ENCODE results near the gene INPP4A.

Gene INPP4A

GRCh38 chr2:98482362-98482761, 37.7 kb downstream of the INPP4A start:
- no peak for TF ChIP-seq CTCF (IDR thresholded peaks at IDR 0.05; ENCODE audit: borderline replicate concordance, insufficient read depth, low read depth, low read length)
- H3K4me3 ChIP-seq (ENCODE audit: low read depth, low read length) = no peak overlapping the region

GRCh38 chr2:98483257-98483861, 38.7 kb downstream of the INPP4A start:
- TF ChIP-seq CTCF (IDR thresholded peaks at IDR 0.05; ENCODE audit: borderline replicate concordance, insufficient read depth, low read depth, low read length) = no peak
- H3K4me3 ChIP-seq (ENCODE audit: low read depth, low read length) = no peak overlapping the region

- TF ChIP-seq CTCF (IDR thresholded peaks at IDR 0.05; ENCODE audit: borderline replicate concordance, insufficient read depth, low read depth, low read length) = no peak
- H3K4me3 ChIP-seq (ENCODE audit: low read depth, low read length) = no peak overlapping the region
These were observed 39.5 kb downstream of the INPP4A start for GRCh38 chr2:98484121-98484557.

GRCh38 chr2:98484652-98485452, 40.2 kb downstream of the INPP4A start:
- no peak overlapping the region for H3K4me3 ChIP-seq (ENCODE audit: low read depth, low read length)

GRCh38 chr2:98485453-98485755, 40.7 kb downstream of the INPP4A start:
- no peak for TF ChIP-seq CTCF (IDR thresholded peaks at IDR 0.05; ENCODE audit: borderline replicate concordance, insufficient read depth, low read depth, low read length)
- no peak overlapping the region for H3K4me3 ChIP-seq (ENCODE audit: low read depth, low read length)

More at GRCh38 chr2:98484652-98485452, 40.2 kb downstream of the INPP4A start:
- TF ChIP-seq CTCF (IDR thresholded peaks at IDR 0.05; ENCODE audit: borderline replicate concordance, insufficient read depth, low read depth, low read length) = no peak

- TF ChIP-seq CTCF (IDR thresholded peaks at IDR 0.05; ENCODE audit: borderline replicate concordance, insufficient read depth, low read depth, low read length) = no peak
- H3K4me3 ChIP-seq (ENCODE audit: low read depth, low read length) = no peak overlapping the region
These were observed 41.8 kb downstream of the INPP4A start for GRCh38 chr2:98486374-98486981.

Data from GM12875 (cell line).